ENCODE results near the gene ME3.

- no peak for TF ChIP-seq GATA3 (IDR thresholded peaks at IDR 0.05; ENCODE audit: low read depth, low read length)
- TF ChIP-seq GATA2 (IDR thresholded peaks at IDR 0.05; ENCODE audit: low read depth, low read length) = no peak
Observed at GRCh38 chr11:86476109-86476861, 196.1 kb downstream of the ME3 start.

All from SH-SY5Y (cell line).